Glomerular endothelial cell (primary cell): ENCODE data around the gene CACNB2. TPM values are rescaled to one million over a fixed set of nuclear protein-coding genes. Genes with fewer than 3 reads are reported as not detected.
"Not testable (repeated sequence)": the region's sequence is repeated elsewhere in the genome, so short reads cannot be mapped to it uniquely, and the experiment has no call there.

Source experiments
- DNase-seq: peaks from one replicate; pipeline ENCODE4 v3.0.0-alpha.2; 2011; ENCODE audit warnings: low read depth, low spot score; ENCODE audit errors: extremely low read depth
- total RNA-seq: library from RNA; depleted of rRNA; stranded (reverse); fragments of >200 nt; gene quantifications from 2 replicates; pipeline ENCODE4 v1.2.3, GENCODE V29; 2015

Gene CACNB2
- total RNA-seq, 1 donor from 2014 or later: not detected

GRCh38 chr10:18196806-18197550, 56.8 kb downstream of the CACNB2 start:
- DNase-seq: no peak

GRCh38 chr10:18197706-18198105, 57.5 kb downstream of the CACNB2 start:
- DNase-seq: no peak

- no peak for DNase-seq
Observed at GRCh38 chr10:18201877-18202276, 61.7 kb downstream of the CACNB2 start.

- no peak for DNase-seq
Observed at GRCh38 chr10:18202680-18203460, 62.6 kb downstream of the CACNB2 start.

- no peak for DNase-seq
Observed at GRCh38 chr10:18203471-18203870, 63.2 kb downstream of the CACNB2 start.

GRCh38 chr10:18204039-18204835, 64.0 kb downstream of the CACNB2 start:
- DNase-seq: no peak

GRCh38 chr10:18205098-18205834, 65.0 kb downstream of the CACNB2 start:
- no peak for DNase-seq

GRCh38 chr10:18208186-18208585, 68.0 kb downstream of the CACNB2 start:
- DNase-seq: not testable (repeated sequence)

GRCh38 chr10:18209241-18209640, 69.0 kb downstream of the CACNB2 start:
- DNase-seq: no peak

- DNase-seq: no peak
Observed at GRCh38 chr10:18210711-18211110, 70.5 kb downstream of the CACNB2 start.

GRCh38 chr10:18211862-18212261, 71.6 kb downstream of the CACNB2 start:
- no peak for DNase-seq

- DNase-seq: no peak
Observed at GRCh38 chr10:18213271-18213670, 73.0 kb downstream of the CACNB2 start.

- DNase-seq: peak; percentile 31
Observed at GRCh38 chr10:18214691-18215563, 74.7 kb downstream of the CACNB2 start.

GRCh38 chr10:18216482-18216881, 76.3 kb downstream of the CACNB2 start:
- no peak for DNase-seq

GRCh38 chr10:18217577-18217976, 77.4 kb downstream of the CACNB2 start:
- no peak for DNase-seq

GRCh38 chr10:18219146-18219545, 78.9 kb downstream of the CACNB2 start:
- DNase-seq: no peak

GRCh38 chr10:18221123-18221522, 80.9 kb downstream of the CACNB2 start:
- no peak for DNase-seq

GRCh38 chr10:18221882-18222281, 81.7 kb downstream of the CACNB2 start:
- DNase-seq: no peak

- DNase-seq: no peak
Observed at GRCh38 chr10:18222866-18223265, 82.6 kb downstream of the CACNB2 start.

- DNase-seq: no peak
Observed at GRCh38 chr10:18223898-18224297, 83.7 kb downstream of the CACNB2 start.
